ENCODE measurements around the gene TAF8.

Gene TAF8

DNA sequence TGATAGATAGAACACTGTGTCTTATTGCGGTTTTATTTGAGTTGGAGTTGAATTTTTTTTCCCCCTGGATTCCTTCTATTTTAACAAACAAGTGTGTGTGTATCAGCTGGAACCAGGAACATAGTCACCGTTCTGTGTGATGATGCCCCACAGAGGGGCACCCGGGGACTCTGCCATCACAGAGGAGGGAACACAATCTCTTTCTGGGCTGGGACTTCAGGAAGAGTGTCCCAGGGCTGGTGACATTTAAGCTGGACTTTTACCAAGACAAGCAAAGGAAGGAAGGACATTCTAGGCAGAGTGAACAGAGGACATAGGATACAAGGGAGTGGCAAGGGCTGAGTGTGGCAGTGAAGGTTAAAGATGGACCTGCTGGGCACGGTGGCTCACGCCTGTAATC is 33.2 kb downstream of the TAF8 start:
- no peak for TF ChIP-seq EZH2 (IDR thresholded peaks at IDR 0.05; ENCODE audit: borderline replicate concordance, low read length)
- TF ChIP-seq, protein P1, sequence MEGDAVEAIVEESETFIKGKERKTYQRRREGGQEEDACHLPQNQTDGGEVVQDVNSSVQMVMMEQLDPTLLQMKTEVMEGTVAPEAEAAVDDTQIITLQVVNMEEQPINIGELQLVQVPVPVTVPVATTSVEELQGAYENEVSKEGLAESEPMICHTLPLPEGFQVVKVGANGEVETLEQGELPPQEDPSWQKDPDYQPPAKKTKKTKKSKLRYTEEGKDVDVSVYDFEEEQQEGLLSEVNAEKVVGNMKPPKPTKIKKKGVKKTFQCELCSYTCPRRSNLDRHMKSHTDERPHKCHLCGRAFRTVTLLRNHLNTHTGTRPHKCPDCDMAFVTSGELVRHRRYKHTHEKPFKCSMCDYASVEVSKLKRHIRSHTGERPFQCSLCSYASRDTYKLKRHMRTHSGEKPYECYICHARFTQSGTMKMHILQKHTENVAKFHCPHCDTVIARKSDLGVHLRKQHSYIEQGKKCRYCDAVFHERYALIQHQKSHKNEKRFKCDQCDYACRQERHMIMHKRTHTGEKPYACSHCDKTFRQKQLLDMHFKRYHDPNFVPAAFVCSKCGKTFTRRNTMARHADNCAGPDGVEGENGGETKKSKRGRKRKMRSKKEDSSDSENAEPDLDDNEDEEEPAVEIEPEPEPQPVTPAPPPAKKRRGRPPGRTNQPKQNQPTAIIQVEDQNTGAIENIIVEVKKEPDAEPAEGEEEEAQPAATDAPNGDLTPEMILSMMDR (IDR thresholded peaks at IDR 0.05; ENCODE audit: low read length): no peak
- Histone ChIP-seq H3K9me2 (ENCODE audit: low read depth, low read length) (no peaks in the 10 kb centered on the region), H3K4me2 (ENCODE audit: low read length) (no peak overlapping the region)

DNA sequence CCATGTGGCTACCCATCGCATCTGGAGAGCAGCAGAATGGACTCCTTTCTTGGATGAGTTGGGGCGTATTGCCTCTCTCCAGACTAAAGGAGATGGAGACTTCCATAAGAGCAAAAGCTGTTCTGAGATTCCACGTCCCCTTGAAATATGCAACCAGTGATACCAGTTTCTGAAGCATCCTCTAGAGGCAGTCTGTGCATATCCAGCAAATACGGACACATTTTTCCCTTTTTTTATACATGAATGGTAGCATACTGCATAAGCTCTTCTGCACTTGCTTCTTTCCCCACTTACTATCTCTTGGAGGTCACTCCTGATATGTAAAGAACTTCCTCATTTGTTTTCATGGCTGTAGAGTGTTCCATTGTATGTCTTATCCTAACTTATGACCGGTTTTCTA is 34.6 kb downstream of the TAF8 start:
- Histone ChIP-seq H2AFZ (ENCODE audit: low read length) (no peak overlapping the region), H3K4me1 (ENCODE audit: insufficient read depth, low read length, severe bottlenecking) (no peaks in the 10 kb centered on the region), H3F3A (ENCODE audit: insufficient read depth, low read length) (no peaks in the 10 kb centered on the region), H3K4me3 (ENCODE audit: low read depth, low read length, poor library complexity, severe bottlenecking) (no peak overlapping the region), H3K36me3 (ENCODE audit: insufficient read depth, low read length) (no peaks in the 10 kb centered on the region; the same call in 1 of the 2 replicates), H3K79me2 (ENCODE audit: insufficient read depth, low read length) (no peaks in the 10 kb centered on the region), H3K9me2 (ENCODE audit: low read depth, low read length) (no peaks in the 10 kb centered on the region), H3K9me3 (ENCODE audit: low read length) (no peaks in the 10 kb centered on the region), H3K27ac (ENCODE audit: low read depth, low read length, poor library complexity, severe bottlenecking) (no peak overlapping the region), H3K4me2 (ENCODE audit: low read length) (no peak overlapping the region), H4K20me1 (ENCODE audit: insufficient read depth, low read length) (no peaks in the 10 kb centered on the region), H3K27me3 (ENCODE audit: insufficient read depth, low read length) (no peaks in the 10 kb centered on the region), H3K9ac (ENCODE audit: low read length) (no peak overlapping the region)
- TF ChIP-seq, protein P1 (IDR thresholded peaks at IDR 0.05; ENCODE audit: low read length): no peak
- no peak for TF ChIP-seq EZH2 (IDR thresholded peaks at IDR 0.05; ENCODE audit: borderline replicate concordance, low read length)

More for the DNA sequence above, 33.2 kb downstream of the TAF8 start:
- H3K4me3 ChIP-seq (ENCODE audit: low read depth, low read length, poor library complexity, severe bottlenecking): no peak overlapping the region
- H3K4me1 ChIP-seq (ENCODE audit: insufficient read depth, low read length, severe bottlenecking): no peaks in the 10 kb centered on the region
- no peak overlapping the region for H3K9ac ChIP-seq (ENCODE audit: low read length)
- H3F3A ChIP-seq (ENCODE audit: insufficient read depth, low read length): no peaks in the 10 kb centered on the region
- H2AFZ ChIP-seq (ENCODE audit: low read length): no peak overlapping the region
- H3K27ac ChIP-seq (ENCODE audit: low read depth, low read length, poor library complexity, severe bottlenecking): no peak overlapping the region
- H3K79me2 ChIP-seq (ENCODE audit: insufficient read depth, low read length): no peaks in the 10 kb centered on the region
- H3K27me3 ChIP-seq (ENCODE audit: insufficient read depth, low read length): no peaks in the 10 kb centered on the region
- H3K9me3 ChIP-seq (ENCODE audit: low read length): no peaks in the 10 kb centered on the region
- peaks cover 2% of the 10 kb centered on the region for H3K36me3 ChIP-seq (ENCODE audit: insufficient read depth, low read length)
- no peaks in the 10 kb centered on the region for H4K20me1 ChIP-seq (ENCODE audit: insufficient read depth, low read length)

DNA sequence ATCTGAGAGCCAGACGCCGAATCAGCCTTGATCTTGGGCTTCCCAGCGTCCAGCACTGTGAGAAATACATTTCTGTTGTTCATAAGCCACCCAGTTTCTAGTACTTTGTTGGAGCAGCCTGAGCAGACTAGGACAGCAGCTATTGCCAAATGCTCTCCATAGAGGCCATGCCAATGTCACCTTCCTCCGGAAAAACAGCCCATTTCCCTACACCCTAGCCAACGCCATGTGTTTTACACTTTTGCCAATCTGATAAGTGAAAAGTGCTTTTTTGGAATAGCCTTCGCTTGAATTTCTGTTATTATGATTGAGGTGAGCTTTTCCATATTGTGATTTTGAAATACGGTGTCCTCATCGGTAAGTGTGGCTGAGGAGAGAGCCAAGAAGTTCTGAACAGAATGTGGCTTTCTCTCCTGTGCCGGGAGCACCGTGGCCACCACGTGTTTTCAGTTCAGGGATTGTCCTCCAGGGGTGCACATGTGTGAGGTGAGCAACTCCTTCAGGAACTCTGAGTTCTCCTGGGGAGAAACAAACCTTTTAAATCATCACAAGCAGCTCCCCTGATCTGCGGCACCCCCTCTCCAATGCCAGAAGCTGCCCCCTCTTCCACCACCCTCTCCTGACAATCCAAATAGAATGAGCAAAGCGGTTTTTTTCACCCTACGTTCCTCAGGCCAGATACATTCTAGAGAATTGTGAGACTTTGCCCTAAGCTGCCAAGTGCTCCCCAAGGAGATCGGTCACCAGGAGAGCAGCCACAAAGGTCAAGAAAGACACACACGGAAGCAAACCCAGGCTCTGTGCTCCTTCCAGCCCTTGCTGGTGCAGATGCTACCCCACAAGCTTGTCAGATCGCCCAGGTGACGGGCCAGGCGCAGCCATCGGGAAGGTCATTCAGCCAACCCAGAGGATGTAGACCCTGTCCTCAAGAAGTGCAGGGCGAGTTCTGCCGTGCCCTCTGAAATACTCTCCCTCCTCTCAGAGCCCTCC is 36.0 kb downstream of the TAF8 start:
- H3K4me3 ChIP-seq (ENCODE audit: low read depth, low read length, poor library complexity, severe bottlenecking): no peak overlapping the region
- H3K27me3 ChIP-seq (ENCODE audit: insufficient read depth, low read length): no peaks in the 10 kb centered on the region
- no peaks in the 10 kb centered on the region for H3K79me2 ChIP-seq (ENCODE audit: insufficient read depth, low read length)
- no peaks in the 10 kb centered on the region for H3K9me3 ChIP-seq (ENCODE audit: low read length)
- no peaks in the 10 kb centered on the region for H3K4me1 ChIP-seq (ENCODE audit: insufficient read depth, low read length, severe bottlenecking)
- H3K9ac ChIP-seq (ENCODE audit: low read length): no peak overlapping the region
- H3K9me2 ChIP-seq (ENCODE audit: low read depth, low read length): no peaks in the 10 kb centered on the region
- no peaks in the 10 kb centered on the region for H3F3A ChIP-seq (ENCODE audit: insufficient read depth, low read length)
- no peak overlapping the region for H2AFZ ChIP-seq (ENCODE audit: low read length)
- no peak overlapping the region for H3K4me2 ChIP-seq (ENCODE audit: low read length)
- no peak overlapping the region for H3K27ac ChIP-seq (ENCODE audit: low read depth, low read length, poor library complexity, severe bottlenecking)
- no peaks in the 10 kb centered on the region for H4K20me1 ChIP-seq (ENCODE audit: insufficient read depth, low read length)
- no peaks in the 10 kb centered on the region for H3K36me3 ChIP-seq (ENCODE audit: insufficient read depth, low read length)
- TF ChIP-seq, protein P1 (IDR thresholded peaks at IDR 0.05; ENCODE audit: low read length): no peak
- no peak for TF ChIP-seq EZH2 (IDR thresholded peaks at IDR 0.05; ENCODE audit: borderline replicate concordance, low read length)

All from OCI-LY1 (cell line).